NCI-H226 (cell line): ENCODE results near the gene NCAPH2.
"Not testable (repeated sequence)": the region's sequence is repeated elsewhere in the genome, so short reads cannot be mapped to it uniquely, and the experiment has no call there.

ENCODE experiments used
- DNase-seq: peaks from one replicate; pipeline ENCODE4 v3.0.0-alpha.2; 2015

The NCAPH2 gene

DNA sequence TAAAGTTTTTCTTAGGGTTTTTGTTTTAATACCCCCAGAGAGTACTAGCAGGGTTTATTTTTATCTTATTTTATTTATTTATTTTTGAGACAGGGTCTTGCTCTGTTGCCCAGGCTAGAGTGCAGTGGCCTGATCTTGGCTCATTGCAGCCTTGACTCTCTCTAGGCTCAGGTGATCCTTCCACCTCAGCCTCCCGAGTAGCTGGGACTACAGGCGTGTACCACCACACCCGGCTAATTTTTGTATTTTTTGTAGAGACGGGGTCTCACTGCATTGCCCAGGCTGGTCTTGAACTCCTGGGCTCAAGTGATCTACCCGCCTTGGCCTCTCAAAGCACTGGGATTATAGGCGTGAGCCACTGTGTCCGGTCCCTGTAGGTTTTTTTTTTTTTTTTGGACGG is 12.2 kb downstream of the NCAPH2 start:
- DNase-seq = not testable (repeated sequence)

- DNase-seq = no peak
Observed at GRCh38 chr22:50520826-50521453, 12.9 kb downstream of the NCAPH2 start.

- DNase-seq = no peak
Observed at GRCh38 chr22:50521710-50522109, 13.7 kb downstream of the NCAPH2 start.

- no peak for DNase-seq
Observed at GRCh38 chr22:50522208-50522805, 14.3 kb downstream of the NCAPH2 start.

DNA sequence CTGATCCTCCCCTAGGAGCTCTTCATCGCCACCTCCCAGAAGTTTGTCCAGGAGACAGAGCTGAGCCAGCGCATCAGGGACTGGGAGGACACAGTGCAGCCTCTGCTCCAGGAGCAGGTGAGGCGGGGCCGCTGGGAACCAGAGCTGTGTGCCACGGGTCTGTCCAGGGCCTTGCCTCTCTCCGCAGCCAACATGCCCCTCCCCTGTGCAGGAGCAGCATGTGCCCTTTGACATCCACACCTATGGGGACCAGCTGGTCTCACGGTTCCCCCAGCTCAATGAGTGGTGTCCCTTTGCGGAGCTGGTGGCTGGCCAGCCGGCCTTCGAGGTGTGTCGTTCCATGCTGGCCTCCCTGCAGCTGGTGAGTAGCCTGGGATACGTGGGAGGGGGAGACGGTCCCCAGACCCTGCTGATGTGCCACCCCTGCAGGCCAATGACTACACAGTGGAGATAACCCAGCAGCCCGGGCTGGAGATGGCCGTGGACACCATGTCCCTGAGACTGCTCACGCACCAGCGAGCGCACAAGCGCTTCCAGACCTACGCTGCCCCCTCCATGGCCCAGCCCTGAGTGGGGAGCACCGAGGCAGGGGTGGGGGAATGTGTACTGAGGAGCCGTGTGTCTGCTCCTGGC is 14.9 kb downstream of the NCAPH2 start:
- DNase-seq = no peak

DNA sequence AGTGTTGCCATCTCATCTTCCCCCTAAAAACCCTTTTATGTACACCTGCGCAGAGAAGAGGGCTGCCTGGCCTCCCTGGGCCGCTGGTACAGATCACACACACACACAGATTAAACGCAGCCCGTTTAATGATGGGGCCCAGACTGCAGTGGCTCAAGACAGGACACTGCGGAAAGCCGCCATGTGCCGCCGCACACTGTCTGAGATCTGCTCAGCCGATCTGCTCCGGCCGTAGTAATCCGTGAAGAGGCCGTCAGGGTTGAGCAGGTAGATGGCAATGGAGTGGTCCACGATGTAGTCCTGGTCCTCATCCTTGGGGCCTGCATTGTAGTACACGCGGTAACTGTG is 15.4 kb downstream of the NCAPH2 start:
- DNase-seq = no peak

DNA sequence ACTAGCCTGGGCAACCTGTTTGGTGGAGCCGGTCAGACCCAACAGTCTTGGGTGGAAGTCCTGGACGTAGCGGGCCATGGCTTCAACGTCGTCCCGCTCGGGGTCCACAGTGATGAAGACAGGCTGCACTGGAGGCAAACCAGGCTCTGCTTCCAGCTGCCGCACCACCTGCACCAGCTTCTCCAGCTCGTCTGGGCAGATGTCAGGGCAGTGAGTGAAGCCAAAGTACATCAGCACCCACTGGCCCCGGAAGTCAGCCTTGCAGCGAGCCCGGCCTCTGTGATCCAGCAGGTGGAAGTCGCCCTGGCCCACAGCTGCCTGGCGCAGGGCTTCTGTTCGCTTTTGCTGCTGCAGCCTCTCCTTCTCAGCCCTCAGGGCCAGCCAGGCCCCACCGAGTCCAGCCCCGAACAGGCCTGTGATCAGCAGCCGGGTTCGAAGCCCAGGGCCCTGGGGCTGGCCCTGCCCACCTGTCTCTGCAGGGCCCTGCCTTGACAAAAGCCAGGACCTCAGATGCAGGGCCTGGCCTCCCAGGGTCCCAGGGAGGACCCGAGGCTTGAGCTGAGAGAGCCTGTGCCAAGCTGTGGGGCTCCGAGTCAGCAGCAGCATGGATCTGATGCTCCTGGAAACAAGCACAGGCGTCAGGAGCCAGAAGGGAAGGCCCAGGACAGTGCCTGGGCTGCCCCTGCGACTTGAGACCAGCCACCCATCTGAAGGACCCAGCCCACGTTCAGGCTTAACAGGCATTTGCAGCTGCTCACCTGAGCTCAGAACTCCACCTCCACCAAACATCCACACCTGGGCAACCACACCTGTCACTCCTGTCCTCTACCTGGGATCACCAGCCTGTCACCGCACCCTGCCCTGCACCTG is 16.0 kb downstream of the NCAPH2 start:
- DNase-seq = no peak

GRCh38 chr22:50524676-50525103 is 16.7 kb downstream of the NCAPH2 start:
- no peak for DNase-seq

- peak; percentile 80 for DNase-seq
Observed at GRCh38 chr22:50525104-50525857, 17.3 kb downstream of the NCAPH2 start, which contains the start of gene SCO2. TSS of gene SCO2 (minus strand) at chr22:50525598. CDS start at chr22:50524411, 1,187 bp downstream.

- DNase-seq = no peak
Observed at GRCh38 chr22:50525858-50526107, 17.8 kb downstream of the NCAPH2 start.

GRCh38 chr22:50526108-50526833 is 18.2 kb downstream of the NCAPH2 start:
- peak; percentile 26 for DNase-seq

DNA sequence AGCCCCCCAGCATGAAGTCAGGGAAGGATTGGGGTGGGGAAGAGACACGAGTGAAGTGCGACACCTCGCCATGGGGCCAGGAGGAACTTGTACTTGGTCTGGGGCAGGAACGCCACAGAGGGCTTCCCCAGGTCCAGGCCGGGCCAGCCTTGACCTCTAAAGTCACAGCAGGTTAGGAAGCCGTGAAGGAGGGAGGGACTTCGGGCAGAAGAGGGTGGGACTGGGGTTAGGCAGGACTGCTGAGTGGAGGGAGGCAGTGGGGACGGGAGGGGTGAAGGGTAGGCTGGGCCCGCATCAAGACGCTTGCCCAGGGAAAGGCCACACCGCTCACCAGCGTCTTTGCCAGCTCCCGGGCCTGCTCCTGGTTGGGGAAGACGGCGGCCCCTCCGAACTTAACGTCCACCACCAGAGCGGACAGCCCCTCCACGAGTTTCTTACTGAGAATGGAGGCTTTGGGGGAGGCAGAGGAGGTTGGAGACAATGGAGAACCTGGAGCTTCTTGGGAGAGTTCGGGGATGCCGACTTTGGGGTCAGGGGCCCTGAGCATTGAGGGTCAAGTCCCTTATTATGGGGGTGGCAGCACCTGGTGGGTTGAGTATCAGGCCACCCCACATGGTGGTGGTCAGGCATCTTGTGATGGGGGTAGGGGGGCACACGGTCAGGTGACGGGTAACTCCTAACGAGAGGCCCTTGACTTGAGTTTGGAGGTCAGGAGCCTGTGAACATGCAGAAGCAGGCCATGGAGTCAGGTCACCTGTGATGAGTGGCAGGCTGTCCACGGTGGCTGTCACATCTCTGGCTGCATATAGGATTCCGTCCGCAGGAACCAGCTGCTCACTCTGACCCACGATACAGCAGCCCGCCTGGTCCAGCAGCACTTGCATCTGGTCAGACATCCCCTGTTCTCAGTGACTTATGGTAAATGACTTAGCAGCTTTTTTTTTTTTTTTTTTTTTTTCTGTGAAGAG is 19.1 kb downstream of the NCAPH2 start:
- peak; percentile 18 for DNase-seq

- no peak for DNase-seq
Observed at GRCh38 chr22:50527921-50528681, 20.1 kb downstream of the NCAPH2 start.

- no peak for DNase-seq
Observed at GRCh38 chr22:50528682-50529415, 20.8 kb downstream of the NCAPH2 start.

DNA sequence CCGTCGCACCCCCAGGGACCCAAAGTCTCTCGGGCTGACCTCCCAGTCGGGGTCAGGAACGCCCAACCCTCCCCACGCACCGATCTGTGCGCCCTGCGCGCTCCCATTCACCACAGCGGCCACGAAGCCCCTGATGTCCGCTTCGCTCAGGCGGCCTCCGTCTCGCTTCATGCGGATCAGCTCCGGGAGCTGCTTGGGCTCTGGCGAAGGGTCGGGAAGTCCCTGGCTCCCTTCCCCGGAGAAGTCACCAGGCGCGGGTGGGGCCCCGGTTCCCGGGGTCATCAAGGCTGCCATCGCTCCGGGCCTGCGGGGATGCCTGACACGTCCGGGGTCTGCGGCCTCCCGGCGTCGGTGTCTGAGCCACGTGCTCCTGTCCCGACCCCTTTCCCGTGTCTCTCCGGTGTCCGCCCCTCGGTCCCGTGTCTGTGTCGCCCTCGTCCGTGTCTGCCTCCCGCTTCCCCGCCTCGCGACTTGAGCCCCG is 21.4 kb downstream of the NCAPH2 start:
- no peak for DNase-seq

- peak; percentile 49 for DNase-seq
Observed at GRCh38 chr22:50529897-50530579, 22.0 kb downstream of the NCAPH2 start, which contains the start of gene TYMP. TSS of gene TYMP (minus strand) at chr22:50530012. CDS start at chr22:50529709, 303 bp downstream.

- no peak for DNase-seq
Observed at GRCh38 chr22:50530580-50530876, 22.5 kb downstream of the NCAPH2 start.

DNA sequence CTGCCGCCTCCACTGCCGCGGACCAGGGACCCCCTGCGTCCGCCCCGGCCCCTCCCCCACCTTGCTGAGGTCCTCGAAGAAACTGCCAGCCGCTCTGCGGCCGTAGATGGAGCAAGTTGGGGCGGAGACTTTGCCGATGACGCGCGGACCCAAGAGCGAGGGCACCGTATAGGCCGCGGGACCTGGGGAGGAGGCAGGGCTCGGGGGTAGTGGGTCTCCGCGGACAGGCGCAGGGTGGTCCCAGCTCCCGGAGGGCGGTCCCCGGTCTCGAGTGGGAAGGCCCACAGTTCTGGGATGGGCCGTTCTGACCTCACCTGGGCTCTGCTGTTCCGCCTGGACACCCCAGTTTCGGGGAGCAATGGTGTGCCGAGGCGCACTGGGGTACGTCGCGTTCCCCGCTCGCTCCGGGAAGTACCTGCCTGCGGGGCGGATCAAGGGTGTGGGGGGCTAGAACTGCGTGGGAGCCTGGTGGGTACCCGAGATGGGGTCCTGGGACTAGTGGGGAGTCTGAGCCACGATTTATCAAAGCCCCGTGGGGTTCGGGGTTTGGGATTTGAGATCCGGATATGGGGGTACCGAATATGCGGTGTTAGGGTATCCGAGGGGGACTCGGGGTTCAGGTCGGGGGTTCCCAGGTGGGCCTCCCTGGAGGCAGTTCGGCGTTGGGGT is 23.0 kb downstream of the NCAPH2 start:
- peak; percentile 81 for DNase-seq
